ENCODE data around the gene ACOXL. TPM values are rescaled to one million over a fixed set of nuclear protein-coding genes. Genes with fewer than 3 reads are reported as not detected.
A peak's percentile ranks its signal among the peaks of the same experiment; 100 is the strongest.

The ACOXL gene
- total RNA-seq, 2 experiments from 2014 or later = 0.20 to 0.96 TPM

- Mint-ChIP-seq H3K9me3 (ENCODE audit: low read depth) (no peaks in the 10 kb centered on the region), H3K4me3 (no peak overlapping the region), H3K36me3 (peaks cover 12% of the 10 kb centered on the region), H3K27me3 (no peaks in the 10 kb centered on the region), H3K4me1 (peaks cover 2% of the 10 kb centered on the region), H3K27ac (no peak overlapping the region)
- CTCF ChIA-PET = no interaction called here
- ATAC-seq = no peak
- no peak for DNase-seq
Observed at GRCh38 chr2:111149882-111150455, 417.6 kb downstream of the ACOXL start.

GRCh38 chr2:111154758-111155157, 422.4 kb downstream of the ACOXL start:
- peaks cover 15% of the 10 kb centered on the region for H3K36me3 Mint-ChIP-seq
- no peaks in the 10 kb centered on the region for H3K27me3 Mint-ChIP-seq
- no peak overlapping the region for H3K4me3 Mint-ChIP-seq
- DNase-seq (no peak), ATAC-seq (no peak)
- no peaks in the 10 kb centered on the region for H3K9me3 Mint-ChIP-seq (ENCODE audit: low read depth)
- H3K27ac Mint-ChIP-seq = no peak overlapping the region
- CTCF ChIA-PET = no interaction called here
- H3K4me1 Mint-ChIP-seq = no peaks in the 10 kb centered on the region

- Mint-ChIP-seq H3K36me3 (peaks cover 15% of the 10 kb centered on the region), H3K27ac (no peak overlapping the region), H3K27me3 (peaks cover 3% of the 10 kb centered on the region), H3K4me1 (peaks cover 4% of the 10 kb centered on the region), H3K9me3 (ENCODE audit: low read depth) (no peaks in the 10 kb centered on the region), H3K4me3 (no peak overlapping the region)
- CTCF ChIA-PET = no interaction called here
- DNase-seq (no peak), ATAC-seq (no peak)
Observed at GRCh38 chr2:111155610-111156009, 423.2 kb downstream of the ACOXL start.

- Mint-ChIP-seq H3K4me3 (no peak overlapping the region), H3K27ac (no peak overlapping the region), H3K27me3 (peaks cover 3% of the 10 kb centered on the region), H3K9me3 (ENCODE audit: low read depth) (no peaks in the 10 kb centered on the region), H3K36me3 (peaks cover 14% of the 10 kb centered on the region), H3K4me1 (peaks cover 4% of the 10 kb centered on the region)
- ATAC-seq (no peak), DNase-seq (no peak)
- CTCF ChIA-PET = no interaction called here
Observed at GRCh38 chr2:111156529-111156928, 424.2 kb downstream of the ACOXL start.

- peaks cover 11% of the 10 kb centered on the region for H3K36me3 Mint-ChIP-seq
- DNase-seq (peak; percentile 27), ATAC-seq (no peak)
- CTCF ChIA-PET = no interaction called here
- H3K27ac Mint-ChIP-seq = no peak overlapping the region
- peaks cover 5% of the 10 kb centered on the region for H3K27me3 Mint-ChIP-seq
- peaks cover 4% of the 10 kb centered on the region for H3K4me1 Mint-ChIP-seq
- no peaks in the 10 kb centered on the region for H3K9me3 Mint-ChIP-seq (ENCODE audit: low read depth)
- H3K4me3 Mint-ChIP-seq = no peak overlapping the region
Observed at GRCh38 chr2:111157071-111157661, 424.8 kb downstream of the ACOXL start.

- DNase-seq (peak; percentile 36), ATAC-seq (no peak)
Observed at GRCh38 chr2:111157798-111158197, 425.4 kb downstream of the ACOXL start.

GRCh38 chr2:111159641-111160040, 427.3 kb downstream of the ACOXL start:
- H3K27ac Mint-ChIP-seq = no peak overlapping the region
- DNase-seq (peak; percentile 8), ATAC-seq (no peak)
- H3K36me3 Mint-ChIP-seq = peaks cover 8% of the 10 kb centered on the region
- no peaks in the 10 kb centered on the region for H3K9me3 Mint-ChIP-seq (ENCODE audit: low read depth)
- H3K4me3 Mint-ChIP-seq = no peak overlapping the region
- CTCF ChIA-PET = no interaction called here
- peaks cover 13% of the 10 kb centered on the region for H3K27me3 Mint-ChIP-seq
- peaks cover 14% of the 10 kb centered on the region for H3K4me1 Mint-ChIP-seq

More at GRCh38 chr2:111157798-111158197, 425.4 kb downstream of the ACOXL start:
- CTCF ChIA-PET = no interaction called here
- Mint-ChIP-seq H3K27me3 (peaks cover 7% of the 10 kb centered on the region), H3K27ac (no peak overlapping the region), H3K4me1 (peaks cover 9% of the 10 kb centered on the region), H3K4me3 (no peak overlapping the region), H3K9me3 (ENCODE audit: low read depth) (no peaks in the 10 kb centered on the region), H3K36me3 (peaks cover 9% of the 10 kb centered on the region)

- Mint-ChIP-seq H3K9me3 (ENCODE audit: low read depth) (no peaks in the 10 kb centered on the region), H3K27ac (no peak overlapping the region), H3K27me3 (peaks cover 13% of the 10 kb centered on the region), H3K4me1 (peaks cover 14% of the 10 kb centered on the region), H3K4me3 (no peak overlapping the region), H3K36me3 (peaks cover 14% of the 10 kb centered on the region)
- CTCF ChIA-PET = no interaction called here
- DNase-seq (peak; percentile 21), ATAC-seq (no peak)
Observed at GRCh38 chr2:111160758-111161157, 428.4 kb downstream of the ACOXL start.

- ATAC-seq = no peak
- CTCF ChIA-PET = interaction anchor here (1.9 kb wide), 1 partner anchor 18 kb away, joined by 5 read pairs; no protein-coding TSS in a partner anchor
- Mint-ChIP-seq H3K9me3 (ENCODE audit: low read depth) (no peaks in the 10 kb centered on the region), H3K27ac (no peak overlapping the region), H3K27me3 (peaks cover 13% of the 10 kb centered on the region), H3K36me3 (peaks cover 14% of the 10 kb centered on the region), H3K4me1 (peaks cover 14% of the 10 kb centered on the region), H3K4me3 (no peak overlapping the region)
- peak; percentile 15 for DNase-seq
Observed at GRCh38 chr2:111161971-111162370, 429.6 kb downstream of the ACOXL start.

- CTCF ChIA-PET = interaction anchor here (0.6 to 1.9 kb wide), 2 partner anchors 16 to 19 kb away, joined by 3 to 5 read pairs; no protein-coding TSS in a partner anchor
- DNase-seq (no peak), ATAC-seq (no peak)
- Mint-ChIP-seq H3K36me3 (peaks cover 14% of the 10 kb centered on the region), H3K4me3 (no peak overlapping the region), H3K4me1 (peaks cover 22% of the 10 kb centered on the region), H3K27me3 (peaks cover 13% of the 10 kb centered on the region), H3K27ac (no peak overlapping the region), H3K9me3 (ENCODE audit: low read depth) (no peaks in the 10 kb centered on the region)
Observed at GRCh38 chr2:111162718-111163331, 430.5 kb downstream of the ACOXL start.

GRCh38 chr2:111164078-111164477, 431.7 kb downstream of the ACOXL start:
- peaks cover 33% of the 10 kb centered on the region for H3K4me1 Mint-ChIP-seq
- peaks cover 11% of the 10 kb centered on the region for H3K36me3 Mint-ChIP-seq
- no peak overlapping the region for H3K4me3 Mint-ChIP-seq
- CTCF ChIA-PET = no interaction called here
- H3K9me3 Mint-ChIP-seq (ENCODE audit: low read depth) = no peaks in the 10 kb centered on the region
- ATAC-seq = no peak
- H3K27ac Mint-ChIP-seq = no peak overlapping the region
- peak; percentile 27 for DNase-seq
- peaks cover 17% of the 10 kb centered on the region for H3K27me3 Mint-ChIP-seq

- H3K27me3 Mint-ChIP-seq = peaks cover 26% of the 10 kb centered on the region
- no peaks in the 10 kb centered on the region for H3K9me3 Mint-ChIP-seq (ENCODE audit: low read depth)
- ATAC-seq (no peak), DNase-seq (no peak)
- CTCF ChIA-PET = no interaction called here
- H3K27ac Mint-ChIP-seq = no peak overlapping the region
- H3K4me1 Mint-ChIP-seq = peaks cover 33% of the 10 kb centered on the region
- H3K36me3 Mint-ChIP-seq = peaks cover 11% of the 10 kb centered on the region
- H3K4me3 Mint-ChIP-seq = no peak overlapping the region
Observed at GRCh38 chr2:111165084-111165483, 432.7 kb downstream of the ACOXL start.

GRCh38 chr2:111166115-111166514, 433.7 kb downstream of the ACOXL start:
- CTCF ChIA-PET = no interaction called here
- no peak for ATAC-seq
- Mint-ChIP-seq H3K27ac (no peak overlapping the region), H3K4me3 (no peak overlapping the region), H3K27me3 (peaks cover 31% of the 10 kb centered on the region), H3K9me3 (ENCODE audit: low read depth) (no peaks in the 10 kb centered on the region), H3K4me1 (peaks cover 31% of the 10 kb centered on the region), H3K36me3 (peaks cover 10% of the 10 kb centered on the region)
- no peak for DNase-seq

Measured in activated CD8-positive, alpha-beta memory T cell treated with anti-CD3 and anti-CD28 coated beads, Interleukin-2, amount 10 ng/mL, durations not matched to agents 7 days and 5 days (primary cell).